GM21526 (cell line): ENCODE measurements around the gene E2F7.

Experiments used
- ATAC-seq: cut with Tn5 transposase; IDR thresholded peaks from one replicate; pipeline ENCODE4 v1.9.1; 2021; ENCODE audit warnings: moderate library complexity; ENCODE audit not compliant: unreplicated experiment, low FRiP score

E2F7 gene

DNA sequence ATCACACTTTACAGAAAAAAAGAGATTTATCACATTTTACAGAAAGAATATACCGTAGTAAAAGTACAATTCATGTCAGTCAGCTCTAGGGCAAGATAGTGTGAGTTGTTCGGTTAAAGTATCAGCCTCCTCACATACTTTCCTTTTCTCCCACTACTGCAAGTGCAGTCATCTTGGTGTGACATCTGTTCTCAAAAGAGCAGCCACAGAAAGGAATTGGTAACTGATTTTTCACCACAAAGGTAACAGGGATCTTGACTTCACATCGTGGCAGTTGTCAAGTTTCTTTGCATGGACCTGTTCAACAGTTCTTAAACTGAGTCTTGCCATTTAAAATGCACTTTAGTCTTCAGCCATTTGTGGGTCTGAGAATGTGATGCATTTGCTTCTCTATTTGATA is 5.0 kb upstream of the E2F7 start:
- ATAC-seq: peak; percentile 44

GRCh38 chr12:77064896-77065360 is 441 bp downstream of the E2F7 start:
- ATAC-seq: peak; percentile 7

- no peak for ATAC-seq
These were observed 2.4 kb downstream of the E2F7 start for GRCh38 chr12:77062846-77063461.

GRCh38 chr12:77062396-77062795 is 3.0 kb downstream of the E2F7 start:
- no peak for ATAC-seq

- peak; percentile 39 for ATAC-seq
These were observed 4.5 kb downstream of the E2F7 start for GRCh38 chr12:77060883-77061240.

DNA sequence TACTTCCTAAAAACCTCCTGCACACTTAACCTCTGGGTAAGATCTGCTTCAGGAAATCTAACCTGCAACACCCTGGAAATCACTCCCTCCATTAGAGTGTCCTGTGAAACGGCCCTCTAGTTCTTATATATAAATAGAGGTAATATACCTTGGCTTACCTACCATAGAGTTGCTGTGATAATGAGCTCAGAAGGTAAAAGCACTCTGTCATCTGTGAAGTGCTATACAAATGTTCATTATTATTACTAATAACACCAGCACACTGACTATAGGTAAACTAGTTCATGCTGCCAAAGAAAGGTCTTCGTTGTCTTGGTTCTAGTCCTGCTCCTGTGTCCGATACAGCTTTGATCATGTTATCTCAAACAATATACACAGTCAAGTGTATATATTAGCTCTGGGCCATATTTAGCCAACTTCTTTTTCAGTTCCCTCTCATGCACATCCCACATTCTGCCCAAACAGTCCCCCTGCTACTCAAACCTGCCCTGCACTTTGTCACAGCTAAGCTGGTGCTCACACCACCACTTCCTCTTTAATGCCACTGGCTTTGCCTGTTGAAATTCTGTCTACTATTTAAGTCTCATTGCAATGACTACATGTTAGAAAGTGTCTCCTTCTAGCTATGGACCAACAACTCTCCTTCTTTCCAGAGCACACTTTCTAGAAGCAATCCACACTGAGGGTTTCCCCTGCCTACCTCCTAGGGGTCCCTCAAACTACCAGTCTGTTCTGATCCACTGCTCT is 5.1 kb downstream of the E2F7 start:
- ATAC-seq: peak; percentile 73

DNA sequence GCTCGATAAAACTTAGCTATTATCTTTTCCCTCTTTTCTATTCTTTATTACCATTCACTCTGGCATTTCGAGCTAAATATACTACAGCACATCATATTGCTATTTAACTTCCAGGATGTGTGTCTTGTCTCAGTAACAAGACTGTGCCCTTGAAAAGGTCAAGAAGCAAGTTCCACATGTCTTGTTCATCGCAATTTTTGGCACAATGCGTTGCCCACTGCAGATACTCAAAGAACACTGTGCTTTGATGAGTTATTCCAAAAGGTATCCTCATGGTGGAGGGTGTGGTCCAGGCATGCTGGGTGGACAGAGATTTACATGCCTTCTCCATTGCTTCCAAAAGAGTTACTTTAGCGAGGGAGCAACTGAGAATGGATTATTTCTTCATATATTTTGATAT is 6.6 kb downstream of the E2F7 start:
- no peak for ATAC-seq

DNA sequence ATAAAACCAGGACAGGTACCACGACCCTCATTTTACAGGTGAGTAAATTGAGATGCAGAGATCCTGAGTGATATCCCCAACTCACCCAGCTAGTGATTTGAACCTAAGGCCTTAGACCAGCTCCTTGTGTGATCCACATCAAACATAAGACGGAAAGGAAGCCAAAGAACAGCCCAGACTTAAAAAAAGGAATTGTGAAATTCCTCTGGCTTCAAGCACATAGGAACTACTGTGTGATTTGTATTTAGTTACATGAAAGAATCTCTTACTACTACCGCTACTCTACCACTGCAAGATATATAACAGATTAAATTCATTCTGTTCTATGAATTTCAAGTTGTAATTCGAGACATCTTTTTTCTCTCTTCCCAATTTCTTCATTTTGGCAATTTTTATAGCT is 10.5 kb downstream of the E2F7 start:
- no peak for ATAC-seq

GRCh38 chr12:77053259-77053658 is 12.1 kb downstream of the E2F7 start:
- ATAC-seq: no peak

DNA sequence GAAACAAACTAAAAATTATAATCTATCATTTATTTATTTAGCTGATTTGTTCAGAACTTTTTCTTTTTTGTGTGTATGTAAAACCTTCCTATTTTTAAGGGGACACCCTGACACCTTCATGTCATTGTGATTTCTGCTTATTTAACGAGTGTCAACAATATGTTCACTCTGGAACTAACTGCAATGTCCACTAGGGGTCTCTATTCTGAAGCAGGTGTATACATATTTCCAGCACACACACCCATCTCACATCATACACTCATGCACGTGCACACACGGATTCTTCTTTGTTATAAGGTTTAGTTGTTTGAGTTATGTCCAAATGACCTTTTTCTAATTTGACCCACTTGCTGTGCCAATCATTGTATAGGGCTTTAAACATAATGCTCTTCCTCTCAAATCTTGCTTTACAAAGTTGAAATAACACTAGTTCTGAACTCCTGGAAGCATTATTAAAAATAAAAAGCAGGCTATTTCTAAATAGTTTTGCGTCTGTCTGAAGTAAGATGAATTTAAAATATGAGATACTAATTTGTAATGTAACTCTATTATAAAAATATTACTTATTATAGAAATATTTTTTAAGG is 15.5 kb downstream of the E2F7 start:
- ATAC-seq: peak; percentile 98

GRCh38 chr12:77047341-77048109 is 17.8 kb downstream of the E2F7 start:
- ATAC-seq: no peak

- no peak for ATAC-seq
These were observed 18.9 kb downstream of the E2F7 start for GRCh38 chr12:77046468-77046867.

DNA sequence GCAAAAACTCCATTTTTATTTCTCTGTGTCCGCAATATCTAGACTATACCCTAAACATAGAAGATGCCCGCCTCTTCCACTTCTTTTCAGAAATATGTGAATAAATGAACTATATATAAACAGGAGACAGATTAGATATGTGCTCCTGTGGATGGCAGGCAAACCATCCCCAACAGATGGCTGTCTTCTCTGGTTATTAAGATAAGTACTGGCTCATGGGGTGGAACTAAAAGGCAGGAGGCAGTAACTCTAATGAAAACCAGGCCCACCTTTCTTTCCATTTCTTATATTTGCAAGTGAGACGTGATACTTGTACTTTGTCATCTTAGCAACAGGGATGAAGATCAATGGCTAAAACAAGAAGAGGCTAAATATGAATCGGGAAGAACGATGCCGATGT is 20.2 kb downstream of the E2F7 start:
- no peak for ATAC-seq

- ATAC-seq: no peak
These were observed 20.6 kb downstream of the E2F7 start for GRCh38 chr12:77044721-77045120.

DNA sequence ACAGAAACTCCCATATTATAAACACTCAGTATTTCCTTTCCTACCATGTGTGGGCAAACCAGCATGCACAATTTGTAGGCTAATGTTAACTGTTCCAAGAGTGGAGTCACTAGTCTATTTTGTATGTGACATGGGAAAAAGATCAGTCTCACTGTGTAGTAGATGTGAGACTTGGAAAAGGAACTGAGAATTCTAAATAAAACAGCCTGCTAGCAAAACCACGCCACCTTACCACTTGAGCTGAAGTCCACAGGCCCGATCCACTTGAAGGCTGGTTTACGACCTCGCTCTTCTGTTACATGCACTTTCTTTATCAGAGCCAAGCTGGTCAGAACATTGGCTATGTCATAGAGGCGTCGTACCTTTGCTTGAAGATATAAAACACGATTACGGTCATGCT is 22.5 kb downstream of the E2F7 start:
- no peak for ATAC-seq

DNA sequence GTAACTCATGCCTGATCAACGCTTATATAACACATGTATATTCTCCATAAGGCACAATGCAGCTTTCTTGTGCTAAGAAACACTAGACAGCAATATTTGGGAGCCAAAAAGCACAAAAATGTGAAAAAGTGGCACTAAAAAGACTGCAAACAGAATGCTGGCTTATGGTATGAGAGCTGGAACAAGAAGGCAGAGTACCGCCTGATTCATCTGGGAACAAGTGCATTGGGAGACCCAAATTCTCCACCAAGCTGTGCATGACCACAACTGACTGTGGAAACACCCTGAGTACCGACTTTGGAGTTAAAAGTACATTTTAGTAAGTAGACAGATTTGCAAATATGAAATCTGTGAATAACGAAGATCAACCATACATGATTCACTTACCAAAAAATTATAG is 25.1 kb downstream of the E2F7 start:
- ATAC-seq: no peak

DNA sequence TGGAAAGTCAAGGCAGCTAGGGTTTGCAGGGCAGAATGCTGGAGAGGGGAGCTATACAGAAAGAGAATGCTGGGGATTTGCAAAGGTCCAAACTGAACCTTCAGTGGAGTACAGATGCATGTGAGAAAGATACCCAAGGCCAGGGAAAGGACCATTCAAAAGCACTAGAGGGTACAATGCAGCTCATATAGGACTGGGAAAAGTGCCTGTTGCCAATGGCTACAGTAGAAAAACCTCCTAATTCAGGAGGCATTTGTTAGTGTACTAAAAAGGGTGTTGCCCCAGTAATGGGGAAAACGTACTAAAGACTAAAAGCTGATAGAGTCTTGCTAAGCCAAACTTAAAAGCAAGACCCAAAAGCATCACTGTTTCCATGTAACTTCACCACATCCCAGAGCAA is 30.1 kb downstream of the E2F7 start:
- no peak for ATAC-seq

DNA sequence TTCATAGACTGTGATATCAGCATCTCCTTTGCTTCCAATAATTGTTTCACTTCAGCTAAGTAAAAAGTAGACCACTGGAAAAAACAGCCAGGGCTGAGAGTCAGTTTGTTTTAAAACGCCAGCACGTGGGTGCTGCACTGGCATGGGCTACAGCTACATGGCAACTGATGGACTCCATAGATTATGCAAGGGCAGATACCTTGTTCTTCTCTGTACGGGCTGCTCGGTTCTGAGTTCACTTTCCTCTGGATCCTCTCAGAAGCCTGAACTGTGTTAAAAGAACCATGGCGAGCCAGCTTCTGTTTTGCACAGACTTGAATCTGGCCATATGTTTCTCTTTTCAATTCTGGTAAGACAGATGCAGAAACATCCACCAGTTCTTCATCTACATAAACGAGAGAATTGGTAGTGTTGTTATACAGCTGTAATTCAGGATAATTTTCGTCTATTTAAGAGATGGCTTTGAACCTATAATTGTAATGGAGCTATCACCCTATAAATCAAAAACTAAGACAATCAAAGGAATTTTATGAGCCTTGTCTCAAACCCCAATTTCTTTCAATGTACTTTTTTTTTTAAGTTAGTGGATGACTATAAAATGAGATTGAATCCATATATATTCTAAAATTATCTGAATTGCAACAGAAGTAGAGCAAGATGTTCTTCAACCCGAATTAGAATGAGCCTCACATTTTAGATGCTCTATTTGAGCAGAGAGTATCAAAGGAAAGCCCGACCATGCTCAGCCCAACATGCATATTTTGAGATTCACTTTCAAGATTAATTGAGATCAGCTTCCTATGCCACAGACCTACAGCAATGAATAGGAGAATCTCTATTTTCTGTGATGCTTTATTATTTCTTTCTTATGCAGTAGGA is 31.5 kb downstream of the E2F7 start:
- no peak for ATAC-seq

- no peak for ATAC-seq
These were observed 33.0 kb downstream of the E2F7 start for GRCh38 chr12:77032406-77032805.

- no peak for ATAC-seq
These were observed 33.6 kb downstream of the E2F7 start for GRCh38 chr12:77031745-77032144.
